HG03354 (cell line): ENCODE measurements around the gene TMEM168.
"Not testable (repeated sequence)": the region's sequence is repeated elsewhere in the genome, so short reads cannot be mapped to it uniquely, and the experiment has no call there.

Experiments
- ATAC-seq: cut with Tn5 transposase; IDR thresholded peaks from one replicate; pipeline ENCODE4 v1.9.1; 2021; ENCODE audit warnings: mild to moderate bottlenecking; ENCODE audit not compliant: unreplicated experiment, poor library complexity, severe bottlenecking

TMEM168 gene

DNA sequence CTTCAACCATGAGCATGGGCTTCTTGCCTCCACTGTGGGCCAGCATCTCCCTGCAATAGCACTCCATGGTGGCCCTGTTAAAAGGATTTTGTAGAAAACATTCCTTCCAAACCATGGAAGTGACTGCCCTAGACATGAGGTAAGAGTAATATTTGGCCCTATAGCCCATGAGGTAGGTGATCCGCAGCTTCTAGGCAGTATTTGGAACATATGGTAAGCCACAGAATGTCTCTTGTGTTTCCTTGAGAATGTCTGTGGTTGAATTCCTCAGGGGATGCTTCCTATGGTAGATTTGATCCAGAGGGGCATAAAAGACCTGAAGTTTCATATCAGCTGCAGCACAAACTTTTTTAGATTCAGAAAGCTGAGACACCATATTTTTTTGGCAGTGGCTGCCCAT lies 54.9 kb downstream of the TMEM168 start:
- no peak for ATAC-seq

DNA sequence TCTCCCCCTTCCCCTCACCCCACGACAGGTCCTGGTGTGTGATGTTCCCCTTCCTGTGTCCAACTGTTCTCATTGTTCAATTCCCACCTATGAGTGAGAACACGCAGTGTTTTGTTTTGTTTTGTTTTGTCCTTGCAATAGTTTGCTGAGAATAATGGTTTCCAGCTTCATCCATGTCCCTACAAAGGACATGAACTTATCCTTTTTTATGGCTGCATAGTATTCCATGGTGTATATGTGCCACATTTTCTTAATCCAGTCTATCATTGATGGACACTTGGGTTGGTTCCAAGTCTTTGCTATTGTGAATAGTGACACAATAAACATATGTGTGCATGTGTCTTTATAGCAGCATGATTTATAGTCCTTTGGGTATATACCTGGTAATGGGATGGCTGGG lies 58.9 kb downstream of the TMEM168 start:
- not testable (repeated sequence) for ATAC-seq

DNA sequence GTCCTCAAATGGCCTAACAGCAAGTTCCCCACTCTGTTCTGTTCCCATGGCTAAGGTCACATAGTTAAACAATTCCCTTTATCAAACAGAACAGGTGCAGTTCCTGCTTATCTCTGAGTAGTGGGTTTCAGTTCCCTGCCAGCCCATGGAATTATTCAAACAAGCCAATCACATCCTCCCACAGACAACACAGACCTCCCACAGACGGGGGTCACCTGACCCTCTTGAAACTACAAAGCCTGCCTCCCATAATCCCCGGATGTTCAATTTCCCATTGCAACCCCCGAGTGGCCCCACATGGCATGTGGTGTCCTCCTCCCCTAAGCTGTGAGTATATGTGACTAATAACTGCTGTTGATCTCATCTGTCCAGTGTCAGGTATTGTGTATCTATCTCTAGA lies 64.1 kb downstream of the TMEM168 start:
- ATAC-seq: no peak

DNA sequence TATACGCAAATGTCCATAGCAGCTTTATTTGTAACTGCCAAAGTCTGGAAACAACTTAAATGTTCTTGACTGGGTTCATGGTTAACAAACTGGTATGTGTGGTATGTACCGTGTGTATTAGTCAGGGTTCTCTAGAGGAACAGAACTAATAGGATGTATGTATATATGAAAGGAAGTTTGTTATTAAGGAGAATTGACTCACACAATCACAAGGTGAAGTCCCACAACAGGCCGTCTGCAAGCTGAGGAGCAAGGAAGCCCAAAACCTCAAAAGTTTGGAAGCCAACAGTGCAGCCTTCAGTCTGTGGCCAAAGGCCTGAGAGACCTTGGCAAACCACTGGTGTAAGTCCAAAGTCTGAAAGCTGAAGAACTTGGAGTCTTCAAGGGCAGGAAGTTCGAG lies 66.8 kb downstream of the TMEM168 start:
- ATAC-seq: no peak

DNA sequence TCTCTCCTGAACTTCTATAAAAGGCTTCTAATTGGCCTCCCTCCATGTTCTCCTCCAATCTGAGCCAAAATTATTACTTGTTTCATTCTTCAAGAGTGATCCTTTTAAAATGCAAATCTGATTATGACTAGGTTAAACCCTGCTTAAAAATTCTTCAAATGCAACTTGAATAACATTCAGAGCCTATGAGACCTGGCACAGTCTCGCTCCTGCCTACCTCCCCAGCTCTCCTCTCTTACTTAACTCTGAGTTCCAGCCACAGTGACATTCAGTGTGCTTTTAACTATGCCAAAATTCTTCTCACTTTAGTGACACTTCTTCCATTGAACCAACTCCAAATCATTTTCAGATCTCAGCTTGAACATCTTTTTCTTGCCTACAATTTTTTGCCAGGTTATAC lies 68.8 kb downstream of the TMEM168 start:
- ATAC-seq: no peak

DNA sequence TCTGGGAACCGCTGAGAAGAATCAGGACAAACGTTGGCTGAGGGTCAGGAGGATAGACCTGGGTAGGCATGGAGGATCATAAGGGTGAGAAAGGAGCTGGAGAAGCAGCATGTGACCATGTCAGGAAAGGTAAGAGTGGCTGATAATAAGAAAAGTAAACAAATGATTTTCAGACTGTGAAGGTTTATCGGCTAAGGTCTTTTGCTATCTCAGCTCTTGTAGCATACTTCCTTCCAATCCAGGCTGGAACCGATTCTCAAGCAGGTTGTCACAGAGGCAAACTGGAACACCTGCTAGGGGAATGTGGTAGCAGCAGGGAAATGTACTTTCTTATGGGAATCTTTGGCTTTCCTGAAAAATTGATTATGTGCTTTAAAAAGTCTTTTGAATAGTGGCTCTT lies 74.7 kb downstream of the TMEM168 start:
- no peak for ATAC-seq

DNA sequence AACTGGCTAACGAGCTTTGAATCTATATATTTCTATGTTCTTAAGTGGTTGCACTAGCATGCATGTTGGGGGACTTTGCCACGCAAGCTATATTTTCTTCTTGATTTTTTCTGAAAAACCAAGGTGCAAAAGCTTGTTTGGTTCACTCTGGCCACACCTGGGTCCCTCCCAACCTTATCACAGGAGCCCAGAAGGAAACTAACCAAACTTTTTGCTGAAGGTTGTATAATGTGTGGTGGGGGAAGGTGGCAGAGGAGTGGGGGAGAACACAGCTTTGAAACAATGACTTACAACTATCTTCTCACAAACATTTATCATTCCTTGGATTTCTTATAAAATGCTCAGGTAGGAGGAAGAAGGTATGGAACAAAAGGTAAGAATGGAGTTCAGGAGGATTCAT lies 75.3 kb downstream of the TMEM168 start:
- no peak for ATAC-seq
